Sigmoid colon (tissue), 4 donors: Measurements from ENCODE around the gene TBXAS1.

Experiments
- EP300 ChIP-seq, 4 donors: sonication (generic); formaldehyde crosslinking; IDR thresholded peaks; one replicate each; pipeline ENCODE4 v1.6.1; 2017; ENCODE audit warnings: antibody characterized with exemption in 4 of 4
- POLR2A ChIP-seq, 2 donors: fragments of 450-650 bp; IDR thresholded peaks; one replicate each; pipeline ENCODE4 v1.6.1; 2016; ENCODE audit warnings: antibody characterized with exemption in 2 of 2, mild to moderate bottlenecking in 2 of 2, moderate library complexity in 2 of 2
- POLR2AphosphoS5 ChIP-seq, 4 donors: sonication (generic); formaldehyde crosslinking; IDR thresholded peaks; one replicate each; pipeline ENCODE4 v1.6.1; 2017; ENCODE audit warnings: antibody characterized with exemption in 4 of 4

GRCh38 chr7:140009735-140010134 is 180.7 kb downstream of the TBXAS1 start:
- TF ChIP-seq POLR2AphosphoS5 (IDR thresholded peaks at IDR 0.05) (no peak), EP300 (IDR thresholded peaks at IDR 0.05) (no peak), POLR2A (IDR thresholded peaks at IDR 0.05) (no peak)
